Measurements from ENCODE around the gene NHS. TPM values are rescaled to one million over a fixed set of nuclear protein-coding genes. Genes with fewer than 3 reads are reported as not detected.
A peak's percentile ranks its signal among the peaks of the same experiment; 100 is the strongest.

NHS gene
- total and polyA plus RNA-seq, 2 of the 4 experiments (the other 2 are of a cell fraction): 0.36 to 0.90 TPM

DNA sequence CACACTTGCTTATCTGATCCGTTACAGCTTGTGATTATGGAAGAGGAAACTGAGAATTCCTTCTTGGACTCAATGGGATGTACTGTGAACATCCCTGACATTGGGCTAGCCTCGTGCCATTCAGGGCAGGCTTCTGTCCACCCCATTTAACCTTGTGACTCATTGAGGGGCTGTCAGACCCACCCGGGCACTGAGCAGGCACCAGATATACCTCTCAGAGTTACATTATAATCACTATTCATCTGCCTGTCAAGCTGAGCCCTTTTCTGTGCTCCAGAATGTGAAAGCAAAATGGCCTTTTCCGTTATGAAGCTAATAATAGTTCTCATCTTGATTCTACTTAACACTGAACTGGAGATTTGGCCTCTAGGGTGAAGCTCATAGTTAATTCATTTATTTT, 191.7 kb downstream of the NHS start:
- no peak overlapping the region for H2AFZ ChIP-seq (replicated peaks; ENCODE audit: low read length, poor library complexity)
- no peaks in the 10 kb centered on the region for H3K9me3 ChIP-seq (ENCODE audit: control insufficient read depth, insufficient read depth, low read length)
- no TSS peak for BruUV-seq (replicated peaks)
- no peak overlapping the region for H3K14ac ChIP-seq (replicated peaks; ENCODE audit: low read depth, low read length)
- no peak overlapping the region for H3K4me2 ChIP-seq (ENCODE audit: low read depth, low read length)
- no peak overlapping the region for H3K4me3 ChIP-seq (ENCODE audit: insufficient read depth, low read depth, low read length)
- H3K9ac ChIP-seq (ENCODE audit: low read depth, low read length): no peak overlapping the region
- TF ChIP-seq, protein P1, sequence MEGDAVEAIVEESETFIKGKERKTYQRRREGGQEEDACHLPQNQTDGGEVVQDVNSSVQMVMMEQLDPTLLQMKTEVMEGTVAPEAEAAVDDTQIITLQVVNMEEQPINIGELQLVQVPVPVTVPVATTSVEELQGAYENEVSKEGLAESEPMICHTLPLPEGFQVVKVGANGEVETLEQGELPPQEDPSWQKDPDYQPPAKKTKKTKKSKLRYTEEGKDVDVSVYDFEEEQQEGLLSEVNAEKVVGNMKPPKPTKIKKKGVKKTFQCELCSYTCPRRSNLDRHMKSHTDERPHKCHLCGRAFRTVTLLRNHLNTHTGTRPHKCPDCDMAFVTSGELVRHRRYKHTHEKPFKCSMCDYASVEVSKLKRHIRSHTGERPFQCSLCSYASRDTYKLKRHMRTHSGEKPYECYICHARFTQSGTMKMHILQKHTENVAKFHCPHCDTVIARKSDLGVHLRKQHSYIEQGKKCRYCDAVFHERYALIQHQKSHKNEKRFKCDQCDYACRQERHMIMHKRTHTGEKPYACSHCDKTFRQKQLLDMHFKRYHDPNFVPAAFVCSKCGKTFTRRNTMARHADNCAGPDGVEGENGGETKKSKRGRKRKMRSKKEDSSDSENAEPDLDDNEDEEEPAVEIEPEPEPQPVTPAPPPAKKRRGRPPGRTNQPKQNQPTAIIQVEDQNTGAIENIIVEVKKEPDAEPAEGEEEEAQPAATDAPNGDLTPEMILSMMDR (conservative IDR thresholded peaks at IDR 0.05; ENCODE audit: low read depth, low read length): no peak
- TF ChIP-seq BHLHE40 (IDR thresholded peaks at IDR 0.05; ENCODE audit: low read depth, low read length) (no peak), RFX5 (IDR thresholded peaks at IDR 0.05; ENCODE audit: low read depth, low read length) (no peak), POLR2A (IDR thresholded peaks at IDR 0.05; ENCODE audit: low read depth, low read length) (no peak), SMC3 (IDR thresholded peaks at IDR 0.05; ENCODE audit: low read depth, low read length) (no peak), MAFK (IDR thresholded peaks at IDR 0.05; ENCODE audit: low read depth, low read length) (no peak), CEBPB (IDR thresholded peaks at IDR 0.05; ENCODE audit: low read depth, low read length) (no peak), NFE2L2 (IDR thresholded peaks at IDR 0.05; ENCODE audit: low read depth, low read length) (no peak), MXI1 (IDR thresholded peaks at IDR 0.05; ENCODE audit: borderline replicate concordance, low read depth, low read length) (no peak), RAD21 (IDR thresholded peaks at IDR 0.05; ENCODE audit: low read length) (no peak), RCOR1 (IDR thresholded peaks at IDR 0.05; ENCODE audit: insufficient replicate concordance, low read length) (no peak), CHD1 (IDR thresholded peaks at IDR 0.05; ENCODE audit: low read depth, low read length) (no peak)
- TF ChIP-seq, protein P2, sequence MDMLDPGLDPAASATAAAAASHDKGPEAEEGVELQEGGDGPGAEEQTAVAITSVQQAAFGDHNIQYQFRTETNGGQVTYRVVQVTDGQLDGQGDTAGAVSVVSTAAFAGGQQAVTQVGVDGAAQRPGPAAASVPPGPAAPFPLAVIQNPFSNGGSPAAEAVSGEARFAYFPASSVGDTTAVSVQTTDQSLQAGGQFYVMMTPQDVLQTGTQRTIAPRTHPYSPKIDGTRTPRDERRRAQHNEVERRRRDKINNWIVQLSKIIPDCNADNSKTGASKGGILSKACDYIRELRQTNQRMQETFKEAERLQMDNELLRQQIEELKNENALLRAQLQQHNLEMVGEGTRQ (IDR thresholded peaks at IDR 0.05; ENCODE audit: low read depth, low read length): no peak
- TF ChIP-seq, protein P3, sequence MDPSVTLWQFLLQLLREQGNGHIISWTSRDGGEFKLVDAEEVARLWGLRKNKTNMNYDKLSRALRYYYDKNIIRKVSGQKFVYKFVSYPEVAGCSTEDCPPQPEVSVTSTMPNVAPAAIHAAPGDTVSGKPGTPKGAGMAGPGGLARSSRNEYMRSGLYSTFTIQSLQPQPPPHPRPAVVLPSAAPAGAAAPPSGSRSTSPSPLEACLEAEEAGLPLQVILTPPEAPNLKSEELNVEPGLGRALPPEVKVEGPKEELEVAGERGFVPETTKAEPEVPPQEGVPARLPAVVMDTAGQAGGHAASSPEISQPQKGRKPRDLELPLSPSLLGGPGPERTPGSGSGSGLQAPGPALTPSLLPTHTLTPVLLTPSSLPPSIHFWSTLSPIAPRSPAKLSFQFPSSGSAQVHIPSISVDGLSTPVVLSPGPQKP (IDR thresholded peaks at IDR 0.05; ENCODE audit: borderline replicate concordance, low read depth, low read length): no peak
- H3K23ac ChIP-seq (ENCODE audit: low read depth, low read length): no peak overlapping the region
- H3K36me3 ChIP-seq (ENCODE audit: control insufficient read depth, insufficient read depth, low read length): no peaks in the 10 kb centered on the region
- peak overlapping the region; percentile 18; the same call in 1 of the 2 replicates for H3K18ac ChIP-seq (ENCODE audit: low read depth, low read length)
- no peak overlapping the region for H4K8ac ChIP-seq (ENCODE audit: low read depth in 2 of 2, low read length in 2 of 2)
- no peak overlapping the region for H2BK20ac ChIP-seq (ENCODE audit: low read depth, low read length)
- H2BK5ac ChIP-seq (ENCODE audit: low read depth, low read length, poor library complexity, severe bottlenecking): no peak overlapping the region
- H3K56ac ChIP-seq (ENCODE audit: extremely low read depth, insufficient read depth, low read length): no peak overlapping the region
- H3K9me1 ChIP-seq (ENCODE audit: insufficient read depth, low read length): peaks cover 3% of the 10 kb centered on the region; the same call in 1 of the 2 replicates
- no peak overlapping the region for H2AK5ac ChIP-seq (ENCODE audit: low read depth, low read length)
- no peak overlapping the region for H4K5ac ChIP-seq (ENCODE audit: low read depth, low read length)
- intact Hi-C loops (cut with micrococcal nuclease): no loop called here
- no peak overlapping the region for H2BK15ac ChIP-seq (ENCODE audit: low read depth, low read length)
- peaks cover 4% of the 10 kb centered on the region for H3K4me1 ChIP-seq (ENCODE audit: control insufficient read depth, insufficient read depth, low read length)
- DNase-seq (no peak), ATAC-seq (ENCODE audit: low read depth) (peak; percentile 24; the same call in 1 of the 2 replicates)
- 0 out of 2 replicates have a peak, but pooled peaks cover 2% of the 10 kb centered on the region for H3K27me3 ChIP-seq (ENCODE audit: control insufficient read depth, insufficient read depth, low read length)
- CTCF ChIA-PET: interaction anchor here (2.0 kb wide), 1 partner anchor 12 kb away, joined by 4 read pairs; no protein-coding TSS in a partner anchor
- no peak overlapping the region for H4K91ac ChIP-seq (ENCODE audit: insufficient read depth, low read depth, low read length)
- dilution Hi-C loops (cut with HindIII; ENCODE audit: low sequenced_read_pairs, unreplicated experiment): no loop called here
- H3K79me1 ChIP-seq (ENCODE audit: low read depth in 1 of 2, low read length in 2 of 2): no peaks in the 10 kb centered on the region
- WGBS, 2 experiments (ENCODE audit: extremely low coverage in 2 of 2, insufficient read length in 1 of 2): no CpG with 5 or more reads among the region's 4 CpGs
- in situ Hi-C loops (cut with MboI; ENCODE audit: low sequenced_read_pairs): no loop called here
- H2BK120ac ChIP-seq (ENCODE audit: low read depth, low read length): no peak overlapping the region
- H3K4ac ChIP-seq (ENCODE audit: low read depth, low read length): no peak overlapping the region; the same call in 1 of the 2 replicates
- no peak overlapping the region for H2AK9ac ChIP-seq (replicated peaks; ENCODE audit: low read depth, low read length, poor library complexity)
- H3K27ac ChIP-seq (ENCODE audit: insufficient read depth, low read length): no peak overlapping the region
- POLR2A ChIA-PET (ENCODE audit: unreplicated experiment): no interaction called here
- H4K20me1 ChIP-seq (ENCODE audit: insufficient read depth, low read length): no peaks in the 10 kb centered on the region
